HG03565 (cell line): ENCODE measurements around the gene CFAP99.
"Not testable (repeated sequence)": the region's sequence is repeated elsewhere in the genome, so short reads cannot be mapped to it uniquely, and the experiment has no call there.

Experiments used
- ATAC-seq: cut with Tn5 transposase; IDR thresholded peaks from one replicate; pipeline ENCODE4 v1.9.1; 2021; ENCODE audit warnings: mild to moderate bottlenecking, moderate library complexity; ENCODE audit not compliant: unreplicated experiment

The CFAP99 gene

GRCh38 chr4:2418650-2419571 is at the start of gene CFAP99:
Gene CFAP99, plus strand, starts transcription at chr4:2418955.
- ATAC-seq: peak; percentile 90

- ATAC-seq: no peak
Observed at GRCh38 chr4:2370597-2371320, 48.0 kb upstream of the CFAP99 start.

DNA sequence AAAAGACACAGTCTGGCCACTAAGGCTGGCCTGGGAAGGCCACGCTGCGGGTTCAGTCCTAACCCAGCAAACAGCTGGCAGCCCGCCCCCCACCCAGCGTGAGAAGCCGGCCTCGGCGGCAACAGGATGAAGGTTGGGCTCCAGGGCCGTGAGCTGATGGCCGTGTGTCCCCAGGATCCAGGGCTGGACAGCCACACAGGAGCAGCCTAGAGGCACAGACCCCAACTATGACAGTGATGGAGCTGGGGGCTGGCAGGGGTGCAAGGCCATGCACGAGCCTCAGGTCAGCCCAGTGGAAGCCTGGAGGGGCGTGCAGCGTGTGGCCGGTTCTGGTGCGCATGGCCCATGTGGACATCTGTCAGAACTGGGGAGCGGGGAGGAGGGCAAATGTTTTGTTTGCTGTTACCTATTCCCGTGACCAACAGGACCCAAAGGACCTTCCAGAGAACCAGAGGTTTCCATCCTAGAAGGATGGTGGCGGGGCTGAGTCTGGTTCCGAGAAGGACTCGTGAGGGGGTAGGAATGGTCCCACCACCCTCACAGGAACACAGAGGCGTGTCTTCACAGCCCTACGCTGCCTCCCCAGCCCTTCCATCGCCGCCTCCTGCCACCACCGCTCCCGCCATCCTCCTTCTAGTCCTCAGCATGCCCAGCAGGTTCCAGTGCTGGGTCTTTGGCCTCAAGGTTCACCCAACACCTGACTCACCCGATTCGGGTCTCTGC is 46.8 kb upstream of the CFAP99 start:
- no peak for ATAC-seq

GRCh38 chr4:2372488-2373030 is 46.2 kb upstream of the CFAP99 start:
- no peak for ATAC-seq

- ATAC-seq: no peak
Observed at GRCh38 chr4:2373532-2373931, 45.2 kb upstream of the CFAP99 start.

DNA sequence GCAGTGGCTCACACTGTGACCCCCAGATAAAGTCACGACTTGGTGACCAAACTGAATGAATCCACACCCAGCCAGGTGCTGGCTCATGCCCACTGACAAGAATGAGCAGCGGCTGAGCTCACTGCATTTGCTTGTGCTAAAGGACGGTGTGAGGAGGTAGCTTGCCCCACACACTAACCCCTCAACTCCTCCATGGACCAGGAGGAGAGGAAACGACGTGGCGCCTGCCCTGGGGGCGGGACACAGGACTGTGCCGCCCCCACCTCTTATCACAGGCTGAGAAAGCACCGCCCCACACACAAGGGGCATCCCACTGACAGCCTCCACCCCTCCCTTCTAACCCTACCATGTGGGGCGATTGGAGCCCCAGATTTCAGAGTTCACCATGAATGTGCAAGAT is 43.3 kb upstream of the CFAP99 start:
- no peak for ATAC-seq

- no peak for ATAC-seq
Observed at GRCh38 chr4:2377241-2377640, 41.5 kb upstream of the CFAP99 start.

- ATAC-seq: no peak
Observed at GRCh38 chr4:2378401-2378800, 40.4 kb upstream of the CFAP99 start.

DNA sequence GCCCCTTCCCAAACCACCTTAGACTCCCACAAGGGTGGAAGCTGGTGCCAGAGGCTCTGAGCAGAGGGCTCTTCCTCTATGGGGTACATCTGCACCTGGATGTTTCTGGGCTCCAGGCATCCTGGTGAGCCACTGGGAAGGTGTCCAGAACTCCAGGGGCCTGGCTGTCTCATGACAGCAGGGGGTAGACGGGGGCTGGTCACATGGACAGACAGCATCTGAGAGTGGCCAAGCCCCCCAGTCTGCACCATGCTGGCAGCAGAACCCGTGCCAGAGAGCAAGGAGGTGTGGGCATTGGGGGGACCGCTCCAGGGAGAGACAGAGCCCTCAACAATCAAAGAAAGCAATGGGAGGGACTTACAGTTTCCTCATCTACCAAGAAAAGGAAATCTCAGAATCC is 39.9 kb upstream of the CFAP99 start:
- ATAC-seq: no peak

DNA sequence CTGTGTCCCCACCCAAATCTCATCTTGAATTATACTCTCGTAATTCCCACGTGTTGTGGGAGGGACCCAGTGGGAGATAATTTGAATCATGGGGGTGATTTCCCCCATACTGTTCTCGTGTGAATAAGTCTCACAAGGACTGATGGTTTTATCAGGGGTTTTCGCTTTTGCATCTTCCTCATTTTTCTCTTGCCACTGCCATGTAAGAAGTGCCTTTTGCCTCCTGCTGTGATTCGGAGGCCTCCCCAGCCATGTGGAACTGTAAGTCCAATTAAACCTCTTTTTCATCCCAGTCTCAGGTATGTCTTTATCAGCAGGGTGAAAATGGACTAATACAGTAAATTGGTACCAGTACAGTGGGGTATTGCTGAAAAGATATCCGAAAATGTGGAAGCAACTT is 38.2 kb upstream of the CFAP99 start:
- ATAC-seq: not testable (repeated sequence)

DNA sequence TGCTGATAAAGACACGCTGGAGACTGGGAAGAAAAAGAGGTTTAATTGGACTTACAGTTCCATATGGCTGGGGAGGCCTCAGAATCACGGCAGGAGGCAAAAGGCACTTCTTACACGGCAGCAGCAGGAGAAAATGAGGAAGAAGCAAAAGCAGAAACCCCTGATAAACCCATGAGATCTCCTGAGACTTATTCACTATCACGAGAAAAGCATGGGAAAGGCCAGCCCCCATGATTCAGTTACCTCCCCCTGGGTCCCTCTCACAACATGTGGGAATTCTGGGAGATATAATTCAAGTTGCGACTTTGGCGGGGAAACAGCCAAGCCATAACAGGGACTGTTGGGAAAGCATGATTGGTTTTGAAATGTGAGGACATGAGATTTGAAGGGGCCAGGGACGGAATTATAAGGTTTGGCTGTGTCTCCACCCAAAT is 36.0 kb upstream of the CFAP99 start:
- ATAC-seq: not testable (repeated sequence)

GRCh38 chr4:2383220-2383631 is 35.5 kb upstream of the CFAP99 start:
- ATAC-seq: not testable (repeated sequence)

DNA sequence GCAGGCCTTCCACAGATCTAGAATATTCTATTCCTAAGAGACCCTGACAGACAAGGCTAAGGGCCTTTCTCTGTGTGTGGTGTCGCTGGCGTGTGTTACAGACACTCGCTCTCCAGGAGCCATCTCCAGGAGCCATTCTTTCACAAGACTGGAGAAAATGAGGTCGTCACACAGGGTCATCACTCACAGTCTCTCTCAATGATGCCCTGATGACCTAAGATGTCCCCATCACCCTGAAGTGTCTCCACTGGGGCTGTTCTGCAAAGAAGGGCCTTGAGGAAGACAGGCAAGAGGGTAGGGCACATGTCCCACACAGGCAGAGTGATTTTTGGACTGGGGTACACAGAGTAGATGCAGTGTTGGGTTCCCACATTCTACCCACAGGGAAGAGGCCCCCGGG is 35.0 kb upstream of the CFAP99 start:
- no peak for ATAC-seq

DNA sequence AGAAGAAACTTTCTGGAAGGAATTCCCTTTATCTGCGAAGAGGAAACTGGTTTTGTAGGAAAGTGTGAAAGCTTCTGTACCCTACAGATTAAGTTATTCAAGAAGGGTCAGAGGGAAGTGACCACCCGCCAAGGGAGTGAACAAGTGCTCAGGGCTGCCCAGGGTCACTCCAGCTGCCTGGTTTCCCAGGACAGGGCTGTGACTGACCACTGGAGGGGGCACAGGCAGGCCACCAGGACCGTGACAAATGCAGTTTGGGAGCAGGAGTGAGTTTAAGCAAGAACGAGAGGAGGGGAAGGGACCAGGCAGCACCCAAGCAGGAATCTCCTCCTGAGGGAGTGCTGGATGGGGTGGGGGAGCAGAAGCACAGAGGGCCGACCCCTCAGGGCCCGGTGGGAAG is 34.5 kb upstream of the CFAP99 start:
- ATAC-seq: no peak

DNA sequence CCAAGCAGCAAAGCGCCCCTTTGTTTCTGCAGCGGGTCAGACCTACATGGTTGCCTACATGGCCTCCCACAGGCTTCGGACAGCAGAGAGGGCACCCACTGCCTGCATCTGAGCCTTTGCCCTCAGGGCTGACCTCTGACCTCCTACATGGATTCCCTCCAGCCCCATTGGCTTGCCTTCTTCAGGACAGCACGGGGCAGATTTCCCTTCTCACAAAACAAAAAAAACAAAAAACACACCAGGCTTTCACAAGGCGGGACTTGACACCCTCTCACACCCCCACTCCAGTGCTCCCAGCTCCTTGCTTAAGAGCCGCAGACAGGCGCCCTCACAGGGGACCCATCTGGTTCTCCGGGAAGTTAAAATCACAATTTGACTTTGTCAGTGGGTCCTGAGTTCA is 33.2 kb upstream of the CFAP99 start:
- no peak for ATAC-seq

GRCh38 chr4:2386717-2387116 is 32.0 kb upstream of the CFAP99 start:
- no peak for ATAC-seq

GRCh38 chr4:2387218-2387617 is 31.5 kb upstream of the CFAP99 start:
- no peak for ATAC-seq

- no peak for ATAC-seq
Observed at GRCh38 chr4:2387829-2388228, 30.9 kb upstream of the CFAP99 start.

DNA sequence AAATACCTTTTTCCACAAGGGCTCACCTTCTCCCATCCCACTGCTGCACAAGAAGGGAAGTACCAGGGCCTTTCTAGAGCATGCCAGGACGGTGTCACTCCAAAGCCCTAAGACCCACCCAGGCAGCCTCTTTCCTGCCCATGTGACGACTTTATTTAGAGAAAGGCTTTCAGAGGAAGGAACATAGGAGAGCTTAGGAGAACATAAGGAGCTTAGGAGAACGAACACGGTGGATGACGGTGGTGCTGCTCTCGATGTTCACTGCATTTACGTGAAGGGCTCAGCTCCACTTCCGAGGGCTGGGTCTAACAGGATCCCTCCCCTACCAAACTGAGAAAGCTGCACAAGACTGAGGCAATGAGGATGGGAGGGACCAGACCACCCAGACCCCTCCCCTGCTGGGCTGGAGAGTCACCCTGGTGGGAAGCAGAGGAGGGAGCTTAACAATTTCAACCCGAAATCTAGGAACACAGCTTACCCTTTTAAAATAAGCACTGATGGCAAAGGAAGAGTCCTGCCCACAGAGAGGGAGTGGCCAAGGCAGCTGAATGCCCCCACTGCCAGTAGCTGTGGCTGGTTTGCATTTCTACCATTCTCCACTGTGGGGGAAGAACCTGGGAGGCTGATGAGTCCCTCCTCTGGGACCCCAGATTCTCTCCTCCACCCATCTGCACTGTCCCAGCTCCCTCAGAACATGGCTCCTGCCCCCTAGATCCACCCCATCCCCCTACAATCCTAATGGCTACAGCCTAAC is 30.1 kb upstream of the CFAP99 start:
- no peak for ATAC-seq

GRCh38 chr4:2389691-2390090 is 29.1 kb upstream of the CFAP99 start:
- no peak for ATAC-seq
